HepG2 (cell line): ENCODE measurements around the gene IQGAP2. TPM values are rescaled to one million over a fixed set of nuclear protein-coding genes. Genes with fewer than 3 reads are reported as not detected.

Experiments used
- ATF7 ChIP-seq, 2 experiments: fragments of 450-650 bp in 1 of 2; sonication (generic) in 1 of 2; formaldehyde crosslinking in 1 of 2; IDR thresholded peaks; 2 replicates each; pipeline versions ENCODE4 v1.4.0 to v1.6.1; 2016 to 2020; ENCODE audit warnings: antibody characterized with exemption in 1 of 2, mild to moderate bottlenecking in 1 of 2, missing genetic modification reagents in 1 of 2
- HNRNPK ChIP-seq: fragments of 200-400 bp; formaldehyde crosslinking; IDR thresholded peaks from 2 replicates; pipeline ENCODE4 v1.6.1; 2018; ENCODE audit warnings: low read length, low read depth, moderate library complexity, mild to moderate bottlenecking; ENCODE audit not compliant: poor library complexity, severe bottlenecking
- KLF15 ChIP-seq: sonication (generic); formaldehyde crosslinking; IDR thresholded peaks from 2 replicates; pipeline ENCODE4 v1.8.1; 2023; ENCODE audit warnings: borderline replicate concordance, mild to moderate bottlenecking, inconsistent platforms, missing genetic modification reagents, mixed read lengths
- MAFG ChIP-seq: sonication (generic); formaldehyde crosslinking; IDR thresholded peaks from 2 replicates; pipeline ENCODE4 v1.5.1; 2020; ENCODE audit warnings: mild to moderate bottlenecking, missing genetic modification reagents
- RBM22 ChIP-seq: fragments of 200-400 bp; formaldehyde crosslinking; optimal IDR thresholded peaks from 2 replicates; pipeline ENCODE3; 2017; ENCODE audit warnings: mild to moderate bottlenecking, low read length, moderate library complexity
- SAP130 ChIP-seq: IDR thresholded peaks from 2 replicates; pipeline ENCODE4 v1.6.1; 2016; ENCODE audit warnings: low read depth
- SNAI1 ChIP-seq: sonication (generic); formaldehyde crosslinking; IDR thresholded peaks from 2 replicates; pipeline ENCODE4 v1.5.0; 2020; ENCODE audit warnings: mild to moderate bottlenecking, missing genetic modification reagents, borderline replicate concordance
- ZBTB21 ChIP-seq: sonication (generic); formaldehyde crosslinking; IDR thresholded peaks from 2 replicates; pipeline ENCODE4 v1.4.0; 2020; ENCODE audit warnings: missing genetic modification reagents
- ZNF510 ChIP-seq: sonication (generic); formaldehyde crosslinking; IDR thresholded peaks from 2 replicates; pipeline ENCODE4 v1.4.0; 2020; ENCODE audit warnings: low read depth, mild to moderate bottlenecking, missing genetic modification reagents
- ZNF556 ChIP-seq: sonication (generic); formaldehyde crosslinking; IDR thresholded peaks from 2 replicates; pipeline ENCODE4 v1.4.0; 2020; ENCODE audit warnings: mild to moderate bottlenecking, missing genetic modification reagents, borderline replicate concordance
- ZNF563 ChIP-seq: sonication (generic); formaldehyde crosslinking; IDR thresholded peaks from 2 replicates; pipeline ENCODE4 v1.8.0; 2022; ENCODE audit warnings: mild to moderate bottlenecking, moderate library complexity, missing genetic modification reagents
- ZNF652 ChIP-seq: IDR thresholded peaks from 2 replicates; pipeline ENCODE4 v1.6.1; 2016; ENCODE audit warnings: low read depth, borderline replicate concordance
- ZNF816 ChIP-seq: sonication (generic); formaldehyde crosslinking; IDR thresholded peaks from 2 replicates; pipeline ENCODE4 v1.8.0; 2022; ENCODE audit warnings: missing genetic modification reagents, mild to moderate bottlenecking, borderline replicate concordance
- ZNF850 ChIP-seq: sonication (generic); formaldehyde crosslinking; conservative IDR thresholded peaks from 2 replicates; pipeline ENCODE4 v1.9.0; 2021; ENCODE audit warnings: mild to moderate bottlenecking, missing genetic modification reagents
- ZSCAN25 ChIP-seq: sonication (generic); formaldehyde crosslinking; IDR thresholded peaks from 2 replicates; pipeline ENCODE4 v1.8.0; 2022; ENCODE audit warnings: mild to moderate bottlenecking, missing genetic modification reagents
- ZSCAN29 ChIP-seq: sonication (generic); formaldehyde crosslinking; conservative IDR thresholded peaks from 2 replicates; pipeline ENCODE4 v1.4.0; 2020; ENCODE audit warnings: mild to moderate bottlenecking, missing genetic modification reagents
- polyA plus RNA-seq, 8 experiments: library from polyadenylated mRNA; depleted of rRNA in 3 of 8; stranded (reverse) in 7 of 8; unstranded in 1 of 8; fragments of >200 nt; fragmentation: Illumina TruSeq in 4 of 8; extraction: Trizol in 4 of 8; gene quantifications; 2 replicates each; pipeline versions ENCODE4 v1.2.1 to v1.2.3, GENCODE V29; 2011 to 2016; ENCODE audit warnings: low read depth in 4 of 8, missing spikeins in 1 of 8, mixed read lengths in 1 of 8; ENCODE audit not compliant: insufficient read depth in 1 of 8
- total RNA-seq, 5 experiments: library from RNA; depleted of rRNA; stranded (reverse); fragments of >200 nt; fragmentation: Illumina TruSeq; extraction: Trizol; gene quantifications; 2 replicates each; pipeline ENCODE4 v1.2.3, GENCODE V29; 2016; ENCODE audit warnings: low read depth in 1 of 5
- TF ChIP-seq, protein P1 (sequence below): sonication (generic); formaldehyde crosslinking; IDR thresholded peaks from 2 replicates; pipeline ENCODE4 v1.8.1; 2023; ENCODE audit warnings: mild to moderate bottlenecking, missing genetic modification reagents
- TF ChIP-seq, protein P2 (sequence below): sonication (generic); formaldehyde crosslinking; IDR thresholded peaks from 2 replicates; pipeline ENCODE4 v1.4.0; 2020; ENCODE audit warnings: missing genetic modification reagents
- TF ChIP-seq, protein P3 (sequence below): sonication (generic); formaldehyde crosslinking; IDR thresholded peaks from 2 replicates; pipeline ENCODE4 v1.5.0; 2020; ENCODE audit warnings: missing genetic modification reagents
- TF ChIP-seq, protein P4 (sequence below): sonication (generic); formaldehyde crosslinking; IDR thresholded peaks from 2 replicates; pipeline ENCODE4 v1.9.0; 2021; ENCODE audit warnings: missing genetic modification reagents, borderline replicate concordance
- TF ChIP-seq, protein P5 (sequence below): sonication (generic); formaldehyde crosslinking; IDR thresholded peaks from 2 replicates; pipeline ENCODE4 v1.5.0; 2020; ENCODE audit warnings: mild to moderate bottlenecking, missing genetic modification reagents, moderate library complexity

Gene IQGAP2
- total and polyA plus RNA-seq, 2 of the 13 experiments (the other 11 are each of a cell fraction or from before 2014, with no cell fraction given), result 35.2 to 83.3 TPM

DNA sequence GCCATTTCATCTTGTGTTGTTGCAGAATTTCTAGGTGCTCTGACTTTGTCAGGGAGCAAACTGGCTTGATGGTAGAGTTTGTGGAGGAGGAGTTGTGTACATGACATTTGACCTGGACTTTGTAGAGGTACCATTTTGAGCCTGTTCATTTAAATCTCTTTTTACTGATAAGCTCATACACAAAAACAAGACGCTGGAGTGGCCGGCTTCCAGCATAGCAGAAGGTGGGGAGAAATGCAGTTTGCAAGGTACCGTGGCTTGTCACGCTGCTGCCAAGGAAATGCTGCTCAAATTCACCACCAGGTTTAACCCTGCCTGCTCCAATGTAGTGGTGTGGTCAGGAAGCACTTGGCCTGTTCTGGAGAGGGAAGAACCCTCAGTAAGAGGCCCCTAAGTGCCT is 18.9 kb upstream of the IQGAP2 start (continued):
- no peak for TF ChIP-seq RBM22
- TF ChIP-seq, protein P1, sequence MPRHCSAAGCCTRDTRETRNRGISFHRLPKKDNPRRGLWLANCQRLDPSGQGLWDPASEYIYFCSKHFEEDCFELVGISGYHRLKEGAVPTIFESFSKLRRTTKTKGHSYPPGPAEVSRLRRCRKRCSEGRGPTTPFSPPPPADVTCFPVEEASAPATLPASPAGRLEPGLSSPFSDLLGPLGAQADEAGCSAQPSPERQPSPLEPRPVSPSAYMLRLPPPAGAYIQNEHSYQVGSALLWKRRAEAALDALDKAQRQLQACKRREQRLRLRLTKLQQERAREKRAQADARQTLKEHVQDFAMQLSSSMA (CRISPR knock-in tag), result no peak
- no peak for TF ChIP-seq ZNF556 (CRISPR knock-in tag)
- TF ChIP-seq, protein P2, sequence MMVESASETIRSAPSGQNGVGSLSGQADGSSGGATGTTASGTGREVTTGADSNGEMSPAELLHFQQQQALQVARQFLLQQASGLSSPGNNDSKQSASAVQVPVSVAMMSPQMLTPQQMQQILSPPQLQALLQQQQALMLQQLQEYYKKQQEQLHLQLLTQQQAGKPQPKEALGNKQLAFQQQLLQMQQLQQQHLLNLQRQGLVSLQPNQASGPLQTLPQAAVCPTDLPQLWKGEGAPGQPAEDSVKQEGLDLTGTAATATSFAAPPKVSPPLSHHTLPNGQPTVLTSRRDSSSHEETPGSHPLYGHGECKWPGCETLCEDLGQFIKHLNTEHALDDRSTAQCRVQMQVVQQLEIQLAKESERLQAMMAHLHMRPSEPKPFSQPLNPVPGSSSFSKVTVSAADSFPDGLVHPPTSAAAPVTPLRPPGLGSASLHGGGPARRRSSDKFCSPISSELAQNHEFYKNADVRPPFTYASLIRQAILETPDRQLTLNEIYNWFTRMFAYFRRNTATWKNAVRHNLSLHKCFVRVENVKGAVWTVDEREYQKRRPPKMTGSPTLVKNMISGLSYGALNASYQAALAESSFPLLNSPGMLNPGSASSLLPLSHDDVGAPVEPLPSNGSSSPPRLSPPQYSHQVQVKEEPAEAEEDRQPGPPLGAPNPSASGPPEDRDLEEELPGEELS (CRISPR knock-in tag), result peak; percentile 81
- TF ChIP-seq, protein P3, sequence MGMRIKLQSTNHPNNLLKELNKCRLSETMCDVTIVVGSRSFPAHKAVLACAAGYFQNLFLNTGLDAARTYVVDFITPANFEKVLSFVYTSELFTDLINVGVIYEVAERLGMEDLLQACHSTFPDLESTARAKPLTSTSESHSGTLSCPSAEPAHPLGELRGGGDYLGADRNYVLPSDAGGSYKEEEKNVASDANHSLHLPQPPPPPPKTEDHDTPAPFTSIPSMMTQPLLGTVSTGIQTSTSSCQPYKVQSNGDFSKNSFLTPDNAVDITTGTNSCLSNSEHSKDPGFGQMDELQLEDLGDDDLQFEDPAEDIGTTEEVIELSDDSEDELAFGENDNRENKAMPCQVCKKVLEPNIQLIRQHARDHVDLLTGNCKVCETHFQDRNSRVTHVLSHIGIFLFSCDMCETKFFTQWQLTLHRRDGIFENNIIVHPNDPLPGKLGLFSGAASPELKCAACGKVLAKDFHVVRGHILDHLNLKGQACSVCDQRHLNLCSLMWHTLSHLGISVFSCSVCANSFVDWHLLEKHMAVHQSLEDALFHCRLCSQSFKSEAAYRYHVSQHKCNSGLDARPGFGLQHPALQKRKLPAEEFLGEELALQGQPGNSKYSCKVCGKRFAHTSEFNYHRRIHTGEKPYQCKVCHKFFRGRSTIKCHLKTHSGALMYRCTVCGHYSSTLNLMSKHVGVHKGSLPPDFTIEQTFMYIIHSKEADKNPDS (CRISPR knock-in tag), result no peak
- TF ChIP-seq KLF15 (CRISPR knock-in tag), result no peak
- TF ChIP-seq ZNF510, result no peak
- no peak for TF ChIP-seq SAP130
- no peak for TF ChIP-seq ZNF563 (CRISPR knock-in tag)
- TF ChIP-seq ZSCAN29 (CRISPR knock-in tag), result 0 out of 2 replicates have a peak, but pooled peaks have one; percentile 29
- TF ChIP-seq ZNF850 (CRISPR knock-in tag), result no peak
- TF ChIP-seq ZNF652, result peak; percentile 79
- TF ChIP-seq SNAI1 (CRISPR knock-in tag), result no peak
- no peak for TF ChIP-seq ZNF816 (CRISPR knock-in tag)
- TF ChIP-seq, protein P4, sequence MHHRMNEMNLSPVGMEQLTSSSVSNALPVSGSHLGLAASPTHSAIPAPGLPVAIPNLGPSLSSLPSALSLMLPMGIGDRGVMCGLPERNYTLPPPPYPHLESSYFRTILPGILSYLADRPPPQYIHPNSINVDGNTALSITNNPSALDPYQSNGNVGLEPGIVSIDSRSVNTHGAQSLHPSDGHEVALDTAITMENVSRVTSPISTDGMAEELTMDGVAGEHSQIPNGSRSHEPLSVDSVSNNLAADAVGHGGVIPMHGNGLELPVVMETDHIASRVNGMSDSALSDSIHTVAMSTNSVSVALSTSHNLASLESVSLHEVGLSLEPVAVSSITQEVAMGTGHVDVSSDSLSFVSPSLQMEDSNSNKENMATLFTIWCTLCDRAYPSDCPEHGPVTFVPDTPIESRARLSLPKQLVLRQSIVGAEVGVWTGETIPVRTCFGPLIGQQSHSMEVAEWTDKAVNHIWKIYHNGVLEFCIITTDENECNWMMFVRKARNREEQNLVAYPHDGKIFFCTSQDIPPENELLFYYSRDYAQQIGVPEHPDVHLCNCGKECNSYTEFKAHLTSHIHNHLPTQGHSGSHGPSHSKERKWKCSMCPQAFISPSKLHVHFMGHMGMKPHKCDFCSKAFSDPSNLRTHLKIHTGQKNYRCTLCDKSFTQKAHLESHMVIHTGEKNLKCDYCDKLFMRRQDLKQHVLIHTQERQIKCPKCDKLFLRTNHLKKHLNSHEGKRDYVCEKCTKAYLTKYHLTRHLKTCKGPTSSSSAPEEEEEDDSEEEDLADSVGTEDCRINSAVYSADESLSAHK (CRISPR knock-in tag), result no peak
- TF ChIP-seq MAFG (CRISPR knock-in tag), result no peak
- TF ChIP-seq ZBTB21 (CRISPR knock-in tag), result no peak
- TF ChIP-seq, protein P5, sequence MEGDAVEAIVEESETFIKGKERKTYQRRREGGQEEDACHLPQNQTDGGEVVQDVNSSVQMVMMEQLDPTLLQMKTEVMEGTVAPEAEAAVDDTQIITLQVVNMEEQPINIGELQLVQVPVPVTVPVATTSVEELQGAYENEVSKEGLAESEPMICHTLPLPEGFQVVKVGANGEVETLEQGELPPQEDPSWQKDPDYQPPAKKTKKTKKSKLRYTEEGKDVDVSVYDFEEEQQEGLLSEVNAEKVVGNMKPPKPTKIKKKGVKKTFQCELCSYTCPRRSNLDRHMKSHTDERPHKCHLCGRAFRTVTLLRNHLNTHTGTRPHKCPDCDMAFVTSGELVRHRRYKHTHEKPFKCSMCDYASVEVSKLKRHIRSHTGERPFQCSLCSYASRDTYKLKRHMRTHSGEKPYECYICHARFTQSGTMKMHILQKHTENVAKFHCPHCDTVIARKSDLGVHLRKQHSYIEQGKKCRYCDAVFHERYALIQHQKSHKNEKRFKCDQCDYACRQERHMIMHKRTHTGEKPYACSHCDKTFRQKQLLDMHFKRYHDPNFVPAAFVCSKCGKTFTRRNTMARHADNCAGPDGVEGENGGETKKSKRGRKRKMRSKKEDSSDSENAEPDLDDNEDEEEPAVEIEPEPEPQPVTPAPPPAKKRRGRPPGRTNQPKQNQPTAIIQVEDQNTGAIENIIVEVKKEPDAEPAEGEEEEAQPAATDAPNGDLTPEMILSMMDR (CRISPR knock-in tag), result 0 out of 2 replicates have a peak, but pooled peaks have one; percentile 4
- no peak for TF ChIP-seq ZSCAN25 (CRISPR knock-in tag)
- no peak for TF ChIP-seq ATF7 (IDR thresholded peaks at IDR 0.05)
- no peak for TF ChIP-seq ATF7 (CRISPR knock-in tag; IDR thresholded peaks at IDR 0.05)
- TF ChIP-seq HNRNPK, result no peak
